ENCODE data around the gene GPSM1. TPM values are rescaled to one million over a fixed set of nuclear protein-coding genes. Genes with fewer than 3 reads are reported as not detected.

Gene GPSM1
- total RNA-seq, 1 experiment from 2014 or later = 24.7 TPM

DNA sequence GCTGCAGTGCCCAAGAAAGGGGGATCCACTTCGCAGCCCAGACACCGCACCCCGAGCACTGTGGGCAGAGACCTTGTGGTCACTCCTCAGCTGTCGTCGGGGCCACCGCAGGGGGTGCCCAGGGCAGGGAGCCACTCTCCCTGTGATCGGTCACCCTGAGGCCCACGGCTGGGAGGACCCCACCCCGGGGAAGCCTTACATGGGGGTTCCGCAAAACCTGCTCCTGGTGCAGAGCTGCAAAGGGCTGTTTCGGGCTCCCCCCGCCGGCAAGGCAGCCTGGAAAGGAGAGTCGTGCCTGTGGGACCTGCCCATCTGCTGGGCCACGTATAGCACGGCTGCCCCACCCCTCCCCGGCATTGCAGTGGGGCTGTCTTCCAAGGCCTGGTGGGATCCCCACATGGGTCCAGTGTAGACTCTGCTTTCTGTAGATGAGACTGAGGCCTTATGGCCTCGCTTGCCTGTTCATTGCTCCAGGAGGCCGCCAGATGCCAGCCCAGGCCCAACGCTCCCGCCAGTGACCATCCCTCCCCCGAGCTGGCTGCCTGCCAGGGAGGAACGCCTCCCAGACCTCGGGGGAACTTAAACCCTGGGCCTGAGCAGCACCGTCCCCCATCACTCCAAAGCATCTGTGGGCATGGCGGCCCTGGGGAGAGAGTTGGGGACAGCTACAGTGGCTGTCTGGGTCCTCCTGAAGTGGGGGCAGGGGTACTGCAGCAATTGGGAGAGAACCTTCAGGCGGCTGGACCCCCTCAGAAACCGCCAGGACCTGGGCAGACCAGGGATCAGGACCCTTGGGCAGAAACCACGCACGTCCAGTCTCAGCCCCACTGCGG lies 37.8 kb downstream of the GPSM1 start:
- no peak overlapping the region for H2BK15ac ChIP-seq (ENCODE audit: low read depth, low read length)
- no peaks in the 10 kb centered on the region for H4K20me1 ChIP-seq (ENCODE audit: control insufficient read depth, insufficient read depth, insufficient read length)
- no peak overlapping the region for H2BK5ac ChIP-seq (ENCODE audit: insufficient read length, low read length)
- no peak overlapping the region for H3K4ac ChIP-seq (ENCODE audit: low read depth, low read length)
- TF ChIP-seq CTCF (conservative IDR thresholded peaks at IDR 0.05) = no peak
- peaks cover 3 to 5% of the 10 kb centered on the region in 2 experiments; a peak in 1 of 4 replicates for H3K4me1 Mint-ChIP-seq
- no peak overlapping the region for H2AFZ ChIP-seq (ENCODE audit: low read length)
- H3K4me1 ChIP-seq (ENCODE audit: insufficient read depth, low read length) = no peaks in the 10 kb centered on the region
- H3K18ac ChIP-seq (ENCODE audit: insufficient read length, low read depth, low read length) = no peak overlapping the region
- no peak overlapping the region for H2BK12ac ChIP-seq (ENCODE audit: insufficient read length, low read depth, low read length)
- peaks cover 0 to 10% (median 0%) of the 10 kb centered on the region in 3 experiments; a peak in 3 of 7 replicates for H3K36me3 Mint-ChIP-seq (ENCODE audit: insufficient read depth in 1 of 3, low read depth in 3 of 3)
- no peak overlapping the region for H3K27ac ChIP-seq (ENCODE audit: insufficient read length, low read depth, low read length)
- no peak overlapping the region for H3K27ac Mint-ChIP-seq
- H3K23me2 ChIP-seq (ENCODE audit: insufficient read length, low read depth, low read length, poor library complexity, severe bottlenecking) = no peaks in the 10 kb centered on the region
- H2BK120ac ChIP-seq (ENCODE audit: low read depth, low read length, poor library complexity, severe bottlenecking) = no peak overlapping the region
- no peak overlapping the region for H3K56ac ChIP-seq (ENCODE audit: insufficient read length, low read depth, low read length)
- no peak overlapping the region for H4K8ac ChIP-seq (replicated peaks; ENCODE audit: insufficient read length, low read depth, low read length)
- H3K79me2 ChIP-seq (ENCODE audit: insufficient read depth, low read length) = no peaks in the 10 kb centered on the region
- H3K4me3 Mint-ChIP-seq = peak overlapping the region in 1 of 2 experiments; percentile 40; a peak in 2 of 5 replicates
- H3K14ac ChIP-seq (ENCODE audit: insufficient read depth, low read length) = no peak overlapping the region; the same call in 1 of the 2 replicates
- no peak overlapping the region for H3K9ac ChIP-seq (ENCODE audit: extremely low read depth, insufficient read length, low read length)
- no peaks in the 10 kb centered on the region for H3K9me3 Mint-ChIP-seq
- no peak overlapping the region for H3K4me2 ChIP-seq (ENCODE audit: insufficient read depth, insufficient read length, low read length)
- no peak overlapping the region for H4K5ac ChIP-seq (ENCODE audit: insufficient read length, low read depth, low read length)
- H3K9me3 ChIP-seq (ENCODE audit: control insufficient read depth, low read depth, low read length) = no peaks in the 10 kb centered on the region
- no peak overlapping the region for H2AK5ac ChIP-seq (ENCODE audit: insufficient read length, low read length)
- no peak for DNase-seq
- no peak overlapping the region for H3K23ac ChIP-seq (ENCODE audit: insufficient read length, low read depth, low read length)
- no peak overlapping the region for H2BK20ac ChIP-seq (ENCODE audit: low read depth, low read length, poor library complexity, severe bottlenecking)
- H3K27me3 ChIP-seq (ENCODE audit: insufficient read depth, low read length) = no peaks in the 10 kb centered on the region
- peaks cover 1% of the 10 kb centered on the region; the same call in 1 of the 2 replicates for H3K27me3 Mint-ChIP-seq (ENCODE audit: low read depth)
- H3T11ph ChIP-seq (ENCODE audit: low read length) = no peak overlapping the region
- H3K79me1 ChIP-seq (ENCODE audit: insufficient read depth, low read depth, low read length, poor library complexity, severe bottlenecking) = no peaks in the 10 kb centered on the region
- H4K91ac ChIP-seq (ENCODE audit: insufficient read length, low read depth, low read length) = no peak overlapping the region
- WGBS (ENCODE audit: extremely low coverage, insufficient read length, low lambda C conversion rate) = no CpG with 5 or more reads among the region's 31 CpGs
